ENCODE results near the gene PSMA7.

The PSMA7 gene

GRCh38 chr20:62096421-62097380, 46.5 kb downstream of the PSMA7 start:
- no peak for TF ChIP-seq POLR2AphosphoS5 (IDR thresholded peaks at IDR 0.05; ENCODE audit: borderline replicate concordance, low read depth, low read length)
- no peak for TF ChIP-seq FOXP2 (optimal IDR thresholded peaks at IDR 0.05; ENCODE audit: control extremely low read depth, extremely low read length, insufficient read depth)
- no peak for TF ChIP-seq EZH2 (IDR thresholded peaks at IDR 0.05)
- no peaks in the 10 kb centered on the region for H3K9me3 ChIP-seq (ENCODE audit: low read depth, low read length)
- no peaks in the 10 kb centered on the region for H3K36me3 ChIP-seq (ENCODE audit: insufficient read depth, low read length)
- H3K4me3 ChIP-seq: no peak overlapping the region
- no peak for DNase-seq (ENCODE audit: low read depth, low spot score)
- no peak overlapping the region for H3K27ac ChIP-seq
- no peak overlapping the region for H3K9ac ChIP-seq (ENCODE audit: insufficient read length)

GRCh38 chr20:62089393-62089792, 53.8 kb downstream of the PSMA7 start:
- no peak for DNase-seq (ENCODE audit: low read depth, low spot score)
- no peaks in the 10 kb centered on the region for H3K36me3 ChIP-seq (ENCODE audit: insufficient read depth, low read length)
- H3K27ac ChIP-seq: no peak overlapping the region
- TF ChIP-seq EZH2 (IDR thresholded peaks at IDR 0.05): no peak
- TF ChIP-seq POLR2AphosphoS5 (IDR thresholded peaks at IDR 0.05; ENCODE audit: borderline replicate concordance, low read depth, low read length): no peak
- TF ChIP-seq FOXP2 (optimal IDR thresholded peaks at IDR 0.05; ENCODE audit: control extremely low read depth, extremely low read length, insufficient read depth): no peak
- no peaks in the 10 kb centered on the region for H3K9me3 ChIP-seq (ENCODE audit: low read depth, low read length)
- no peak overlapping the region for H3K4me3 ChIP-seq
- no peak overlapping the region for H3K9ac ChIP-seq (ENCODE audit: insufficient read length)

GRCh38 chr20:62088258-62089127, 54.7 kb downstream of the PSMA7 start:
- no peaks in the 10 kb centered on the region for H3K36me3 ChIP-seq (ENCODE audit: insufficient read depth, low read length)
- no peak overlapping the region for H3K9ac ChIP-seq (ENCODE audit: insufficient read length)
- H3K9me3 ChIP-seq (ENCODE audit: low read depth, low read length): no peaks in the 10 kb centered on the region
- H3K4me3 ChIP-seq: no peak overlapping the region
- no peak overlapping the region for H3K27ac ChIP-seq
- no peak for DNase-seq (ENCODE audit: low read depth, low spot score)
- TF ChIP-seq EZH2 (IDR thresholded peaks at IDR 0.05) (no peak), POLR2AphosphoS5 (IDR thresholded peaks at IDR 0.05; ENCODE audit: borderline replicate concordance, low read depth, low read length) (no peak)

GRCh38 chr20:62087632-62088031, 55.6 kb downstream of the PSMA7 start:
- H3K9ac ChIP-seq (ENCODE audit: insufficient read length): no peak overlapping the region

GRCh38 chr20:62087227-62087626, 56.0 kb downstream of the PSMA7 start:
- H3K4me3 ChIP-seq: no peak overlapping the region
- H3K27ac ChIP-seq: no peak overlapping the region
- no peak overlapping the region for H3K9ac ChIP-seq (ENCODE audit: insufficient read length)
- TF ChIP-seq EZH2 (IDR thresholded peaks at IDR 0.05): no peak
- TF ChIP-seq POLR2AphosphoS5 (IDR thresholded peaks at IDR 0.05; ENCODE audit: borderline replicate concordance, low read depth, low read length): no peak
- TF ChIP-seq FOXP2 (optimal IDR thresholded peaks at IDR 0.05; ENCODE audit: control extremely low read depth, extremely low read length, insufficient read depth): no peak
- no peaks in the 10 kb centered on the region for H3K36me3 ChIP-seq (ENCODE audit: insufficient read depth, low read length)
- DNase-seq (ENCODE audit: low read depth, low spot score): no peak
- no peaks in the 10 kb centered on the region for H3K9me3 ChIP-seq (ENCODE audit: low read depth, low read length)

More at GRCh38 chr20:62087632-62088031, 55.6 kb downstream of the PSMA7 start:
- TF ChIP-seq FOXP2 (optimal IDR thresholded peaks at IDR 0.05; ENCODE audit: control extremely low read depth, extremely low read length, insufficient read depth) (no peak), POLR2AphosphoS5 (IDR thresholded peaks at IDR 0.05; ENCODE audit: borderline replicate concordance, low read depth, low read length) (no peak), EZH2 (IDR thresholded peaks at IDR 0.05) (no peak)
- H3K4me3 ChIP-seq: no peak overlapping the region
- no peaks in the 10 kb centered on the region for H3K9me3 ChIP-seq (ENCODE audit: low read depth, low read length)
- H3K36me3 ChIP-seq (ENCODE audit: insufficient read depth, low read length): no peaks in the 10 kb centered on the region
- no peak overlapping the region for H3K27ac ChIP-seq
- DNase-seq (ENCODE audit: low read depth, low spot score): no peak
